22Rv1 (cell line): ENCODE results near the gene PSMF1.
A peak's percentile ranks its signal among the peaks of the same experiment; 100 is the strongest.

Experiments
- ZFX ChIP-seq: fragments of 450-650 bp; IDR thresholded peaks from 2 replicates; pipeline ENCODE4 v1.6.1; 2017; ENCODE audit warnings: antibody characterized with exemption, borderline replicate concordance
- TF ChIP-seq, protein P1 (sequence below): fragments of 450-650 bp; IDR thresholded peaks from 2 replicates; pipeline ENCODE4 v1.5.1; 2017; ENCODE audit warnings: mild to moderate bottlenecking

DNA sequence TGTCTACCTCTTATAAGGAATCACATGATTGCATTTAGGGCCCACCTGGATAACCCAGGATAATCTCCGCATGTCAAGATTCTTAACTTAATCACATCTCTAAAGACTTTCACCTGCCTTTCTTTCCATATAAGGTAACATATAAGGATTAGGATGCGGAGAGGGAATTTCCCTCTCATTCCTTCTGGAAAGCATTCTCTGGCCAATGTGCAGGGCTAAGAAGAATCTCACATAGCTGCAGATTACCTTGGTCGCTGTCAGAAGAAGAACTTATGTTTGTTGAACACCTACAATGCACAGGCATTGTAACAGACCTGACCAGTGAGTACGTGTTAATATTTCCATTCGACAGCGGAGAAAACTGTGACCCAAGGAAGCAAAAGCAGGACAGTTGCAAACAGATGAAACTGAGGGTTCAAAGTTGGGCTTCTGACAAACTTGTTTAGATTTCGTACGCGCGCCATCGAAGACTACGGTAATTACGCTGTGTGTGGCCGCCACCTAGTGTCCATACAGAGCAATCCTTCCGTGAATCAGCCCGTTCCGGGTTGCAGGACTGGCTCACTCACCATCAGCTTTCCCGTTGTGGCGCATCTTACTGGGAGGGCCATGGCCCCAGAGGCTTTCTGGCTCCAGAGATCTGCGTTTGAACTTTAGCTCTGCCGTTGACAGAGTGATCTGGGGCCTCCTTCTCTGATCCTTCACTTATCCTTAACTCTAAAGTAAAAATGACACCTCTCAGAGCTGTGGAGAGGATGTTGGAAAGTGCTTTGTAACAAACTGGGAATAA is 94.4 kb downstream of the PSMF1 start:
- TF ChIP-seq, protein P1, sequence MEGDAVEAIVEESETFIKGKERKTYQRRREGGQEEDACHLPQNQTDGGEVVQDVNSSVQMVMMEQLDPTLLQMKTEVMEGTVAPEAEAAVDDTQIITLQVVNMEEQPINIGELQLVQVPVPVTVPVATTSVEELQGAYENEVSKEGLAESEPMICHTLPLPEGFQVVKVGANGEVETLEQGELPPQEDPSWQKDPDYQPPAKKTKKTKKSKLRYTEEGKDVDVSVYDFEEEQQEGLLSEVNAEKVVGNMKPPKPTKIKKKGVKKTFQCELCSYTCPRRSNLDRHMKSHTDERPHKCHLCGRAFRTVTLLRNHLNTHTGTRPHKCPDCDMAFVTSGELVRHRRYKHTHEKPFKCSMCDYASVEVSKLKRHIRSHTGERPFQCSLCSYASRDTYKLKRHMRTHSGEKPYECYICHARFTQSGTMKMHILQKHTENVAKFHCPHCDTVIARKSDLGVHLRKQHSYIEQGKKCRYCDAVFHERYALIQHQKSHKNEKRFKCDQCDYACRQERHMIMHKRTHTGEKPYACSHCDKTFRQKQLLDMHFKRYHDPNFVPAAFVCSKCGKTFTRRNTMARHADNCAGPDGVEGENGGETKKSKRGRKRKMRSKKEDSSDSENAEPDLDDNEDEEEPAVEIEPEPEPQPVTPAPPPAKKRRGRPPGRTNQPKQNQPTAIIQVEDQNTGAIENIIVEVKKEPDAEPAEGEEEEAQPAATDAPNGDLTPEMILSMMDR: peak; percentile 92
- no peak for TF ChIP-seq ZFX
